Hepatocyte (in vitro differentiated cells): ENCODE results near the gene SCN4B.

Experiments used
- CTCF ChIP-seq: fragments of 200-600 bp; sonication (generic); IDR thresholded peaks from 2 replicates; pipeline ENCODE4 v1.5.1; 2016; ENCODE audit warnings: antibody characterized with exemption, mild to moderate bottlenecking; ENCODE audit not compliant: poor library complexity
- EZH2 ChIP-seq: fragments of 200-600 bp; sonication (generic); IDR thresholded peaks from 2 replicates; pipeline ENCODE4 v1.6.1; 2016; ENCODE audit warnings: antibody characterized with exemption, mild to moderate bottlenecking, borderline replicate concordance
- EZH2phosphoT487 ChIP-seq: fragments of 200-600 bp; sonication (generic); IDR thresholded peaks from one replicate; pipeline ENCODE4 v1.6.1; 2018; ENCODE audit warnings: antibody characterized with exemption, mild to moderate bottlenecking, low read depth, moderate library complexity; ENCODE audit not compliant: unreplicated experiment, severe bottlenecking

GRCh38 chr11:118129471-118130172, 23.0 kb downstream of the SCN4B start:
- no peak for TF ChIP-seq CTCF
- no peak for TF ChIP-seq EZH2
- no peak for TF ChIP-seq EZH2phosphoT487
